ENCODE results near the gene SLC16A12. TPM values are rescaled to one million over a fixed set of nuclear protein-coding genes. Genes with fewer than 3 reads are reported as not detected.
"Not testable (repeated sequence)": the region's sequence is repeated elsewhere in the genome, so short reads cannot be mapped to it uniquely, and the experiment has no call there.

Gene SLC16A12
- total RNA-seq, 1 donor from 2014 or later, result not detected

DNA sequence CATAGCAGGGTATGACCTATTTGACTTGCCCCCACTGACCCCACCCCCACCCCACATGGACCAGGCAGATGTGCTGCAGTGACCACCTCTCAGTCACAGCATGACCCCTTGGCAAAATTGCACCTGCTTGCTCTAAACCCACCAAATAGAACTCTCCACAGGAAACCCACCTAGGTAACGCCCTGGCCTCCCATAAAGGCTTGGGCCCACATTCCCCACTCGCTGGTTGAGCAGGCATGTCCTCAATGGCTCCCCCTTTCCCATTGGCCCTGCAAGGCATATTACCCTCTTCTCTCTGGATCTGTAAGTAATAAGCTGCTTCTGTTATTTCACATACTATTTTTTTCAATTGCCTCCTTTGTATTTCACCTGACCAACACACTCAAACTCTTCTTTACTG lies 140.3 kb downstream of the SLC16A12 start:
- TF ChIP-seq, protein P1, sequence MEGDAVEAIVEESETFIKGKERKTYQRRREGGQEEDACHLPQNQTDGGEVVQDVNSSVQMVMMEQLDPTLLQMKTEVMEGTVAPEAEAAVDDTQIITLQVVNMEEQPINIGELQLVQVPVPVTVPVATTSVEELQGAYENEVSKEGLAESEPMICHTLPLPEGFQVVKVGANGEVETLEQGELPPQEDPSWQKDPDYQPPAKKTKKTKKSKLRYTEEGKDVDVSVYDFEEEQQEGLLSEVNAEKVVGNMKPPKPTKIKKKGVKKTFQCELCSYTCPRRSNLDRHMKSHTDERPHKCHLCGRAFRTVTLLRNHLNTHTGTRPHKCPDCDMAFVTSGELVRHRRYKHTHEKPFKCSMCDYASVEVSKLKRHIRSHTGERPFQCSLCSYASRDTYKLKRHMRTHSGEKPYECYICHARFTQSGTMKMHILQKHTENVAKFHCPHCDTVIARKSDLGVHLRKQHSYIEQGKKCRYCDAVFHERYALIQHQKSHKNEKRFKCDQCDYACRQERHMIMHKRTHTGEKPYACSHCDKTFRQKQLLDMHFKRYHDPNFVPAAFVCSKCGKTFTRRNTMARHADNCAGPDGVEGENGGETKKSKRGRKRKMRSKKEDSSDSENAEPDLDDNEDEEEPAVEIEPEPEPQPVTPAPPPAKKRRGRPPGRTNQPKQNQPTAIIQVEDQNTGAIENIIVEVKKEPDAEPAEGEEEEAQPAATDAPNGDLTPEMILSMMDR (IDR thresholded peaks at IDR 0.05; ENCODE audit: partially characterized antibody, unreplicated experiment), result no peak
- Mint-ChIP-seq H3K9me3 (ENCODE audit: unreplicated experiment) (no peaks in the 10 kb centered on the region), H3K4me1 (ENCODE audit: low read depth, unreplicated experiment) (no peaks in the 10 kb centered on the region), H3K27ac (ENCODE audit: unreplicated experiment) (no peak overlapping the region), H3K27me3 (ENCODE audit: unreplicated experiment) (no peaks in the 10 kb centered on the region), H3K36me3 (ENCODE audit: unreplicated experiment) (no peaks in the 10 kb centered on the region), H3K4me3 (ENCODE audit: unreplicated experiment) (no peak overlapping the region)
- no peak for DNase-seq

DNA sequence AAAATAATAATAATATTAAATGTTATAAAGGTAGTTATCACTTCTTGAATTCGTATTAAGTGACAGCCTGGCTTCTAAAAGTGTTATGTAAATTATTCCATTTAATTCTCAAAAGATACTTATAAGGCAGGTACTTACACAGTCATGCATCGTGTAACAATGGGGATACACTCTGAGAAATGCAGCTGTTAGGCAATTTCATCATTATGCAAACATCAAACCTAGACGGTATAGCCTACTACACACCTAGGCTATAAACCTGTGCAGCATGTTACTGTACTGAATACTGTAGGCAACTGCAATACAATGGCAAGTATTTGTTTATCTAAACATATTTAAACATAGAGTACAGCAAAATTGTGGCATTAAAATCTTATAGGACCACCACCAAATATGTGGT lies 141.5 kb downstream of the SLC16A12 start:
- H3K4me3 Mint-ChIP-seq (ENCODE audit: unreplicated experiment), result no peak overlapping the region
- H3K27ac Mint-ChIP-seq (ENCODE audit: unreplicated experiment), result no peak overlapping the region
- no peaks in the 10 kb centered on the region for H3K27me3 Mint-ChIP-seq (ENCODE audit: unreplicated experiment)
- DNase-seq, result no peak
- H3K9me3 Mint-ChIP-seq (ENCODE audit: unreplicated experiment), result no peaks in the 10 kb centered on the region
- TF ChIP-seq, protein P1 (IDR thresholded peaks at IDR 0.05; ENCODE audit: partially characterized antibody, unreplicated experiment), result no peak
- no peaks in the 10 kb centered on the region for H3K4me1 Mint-ChIP-seq (ENCODE audit: low read depth, unreplicated experiment)
- no peaks in the 10 kb centered on the region for H3K36me3 Mint-ChIP-seq (ENCODE audit: unreplicated experiment)

DNA sequence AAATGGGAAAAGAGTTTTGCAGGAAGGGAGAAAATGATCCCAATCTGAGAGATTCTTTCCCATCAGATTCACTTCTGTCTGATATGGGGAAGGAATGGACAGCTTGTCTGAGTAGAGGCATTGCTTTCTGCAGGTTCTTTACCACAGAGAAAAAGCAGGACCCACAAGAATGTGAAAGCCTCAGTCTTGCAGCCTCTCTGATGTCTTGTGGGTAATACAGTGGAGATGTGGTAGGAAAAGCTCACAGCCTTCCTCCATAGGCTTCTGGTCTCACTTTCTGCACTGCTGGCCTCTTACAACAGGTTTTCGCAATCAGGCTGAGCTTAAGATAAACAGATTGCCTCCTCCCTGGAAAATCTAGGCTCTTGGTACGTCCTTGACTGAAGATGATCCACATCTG lies 142.4 kb downstream of the SLC16A12 start:
- no peaks in the 10 kb centered on the region for H3K36me3 Mint-ChIP-seq (ENCODE audit: unreplicated experiment)
- no peak overlapping the region for H3K4me3 Mint-ChIP-seq (ENCODE audit: unreplicated experiment)
- TF ChIP-seq, protein P1 (IDR thresholded peaks at IDR 0.05; ENCODE audit: partially characterized antibody, unreplicated experiment), result no peak
- H3K9me3 Mint-ChIP-seq (ENCODE audit: unreplicated experiment), result no peaks in the 10 kb centered on the region
- no peak overlapping the region for H3K27ac Mint-ChIP-seq (ENCODE audit: unreplicated experiment)
- no peaks in the 10 kb centered on the region for H3K27me3 Mint-ChIP-seq (ENCODE audit: unreplicated experiment)
- no peak for DNase-seq
- no peaks in the 10 kb centered on the region for H3K4me1 Mint-ChIP-seq (ENCODE audit: low read depth, unreplicated experiment)

DNA sequence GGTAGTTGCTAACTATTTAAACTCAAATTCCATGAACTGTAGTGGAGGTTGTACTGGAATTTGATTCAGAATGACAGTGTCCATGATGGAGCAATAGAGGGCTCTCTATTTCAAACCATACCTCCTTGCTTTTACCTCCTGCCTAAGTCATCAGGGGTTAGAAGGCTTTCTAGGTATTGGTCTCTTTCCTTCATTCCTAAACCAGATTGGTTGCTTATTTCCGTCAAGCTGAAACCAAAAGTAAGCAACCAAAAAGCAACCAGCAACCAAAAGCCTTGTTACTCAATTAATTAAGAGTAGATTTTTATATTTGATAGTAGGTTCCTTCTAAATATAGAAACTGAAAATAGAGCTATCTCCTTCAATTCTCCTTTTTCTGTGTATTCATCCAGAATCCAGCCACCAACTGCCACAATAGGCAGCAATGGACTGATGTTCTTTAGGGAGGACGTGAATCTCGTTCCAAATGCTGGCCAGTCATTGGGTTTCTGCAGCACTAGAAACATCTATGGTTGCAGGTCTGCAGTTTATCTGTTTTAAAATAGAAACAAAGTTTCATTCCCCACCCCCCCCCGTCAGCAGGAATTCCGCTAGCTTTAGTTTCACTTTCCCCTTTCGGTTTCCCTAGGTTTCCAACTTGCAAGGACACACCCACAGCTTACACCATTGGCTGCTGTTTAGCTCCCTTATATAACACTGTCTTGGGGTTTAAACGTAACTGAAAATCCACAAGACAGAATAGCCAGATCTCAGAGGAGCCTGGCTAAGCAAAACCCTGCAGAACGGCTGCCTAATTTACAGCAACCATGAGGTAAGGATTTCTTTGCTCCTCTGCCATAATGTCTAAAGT lies 143.3 kb downstream of the SLC16A12 start, which contains the start of gene IFIT1:
Gene IFIT1 (plus strand): TSS at position 717 of the 850 bp plus-strand sequence. CDS start 90 bp downstream, at position 807.
- no peak within 1 kb of the TSS for H3K4me3 Mint-ChIP-seq (ENCODE audit: unreplicated experiment)
- no peak within 1 kb of the TSS for H3K27ac Mint-ChIP-seq (ENCODE audit: unreplicated experiment)
- no peaks in the 10 kb centered on the region for H3K36me3 Mint-ChIP-seq (ENCODE audit: unreplicated experiment)
- H3K9me3 Mint-ChIP-seq (ENCODE audit: unreplicated experiment), result no peaks in the 10 kb centered on the region
- no peak for DNase-seq
- TF ChIP-seq, protein P1 (IDR thresholded peaks at IDR 0.05; ENCODE audit: partially characterized antibody, unreplicated experiment), result no peak
- H3K27me3 Mint-ChIP-seq (ENCODE audit: unreplicated experiment), result no peaks in the 10 kb centered on the region
- no peaks in the 10 kb centered on the region for H3K4me1 Mint-ChIP-seq (ENCODE audit: low read depth, unreplicated experiment)

DNA sequence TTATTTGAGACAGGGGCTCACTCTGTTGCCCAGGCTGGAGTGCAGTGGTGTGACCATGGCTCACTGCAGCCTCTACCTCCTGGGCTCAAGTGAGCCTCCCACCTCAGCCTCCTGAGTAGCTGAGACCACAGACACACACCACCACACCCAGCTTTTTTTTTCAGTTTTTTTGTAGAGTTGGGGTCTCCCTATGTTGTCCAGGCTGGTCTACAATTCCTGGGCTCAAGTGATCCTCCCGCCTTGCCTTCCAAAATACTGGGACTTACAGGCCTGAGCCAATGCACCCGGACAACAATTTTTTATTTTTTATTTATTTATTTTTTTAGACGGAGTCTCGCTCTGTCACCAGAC lies 144.2 kb downstream of the SLC16A12 start:
- H3K27ac Mint-ChIP-seq (ENCODE audit: unreplicated experiment); H3K4me3 Mint-ChIP-seq (ENCODE audit: unreplicated experiment); DNase-seq; H3K36me3 Mint-ChIP-seq (ENCODE audit: unreplicated experiment); H3K9me3 Mint-ChIP-seq (ENCODE audit: unreplicated experiment); H3K4me1 Mint-ChIP-seq (ENCODE audit: low read depth, unreplicated experiment); H3K27me3 Mint-ChIP-seq (ENCODE audit: unreplicated experiment): not testable (repeated sequence)

Measured in glutamatergic neuron (in vitro differentiated cells).